Activated naive CD4-positive, alpha-beta T cell treated with anti-CD3 and anti-CD28 coated beads for 36 hours (primary cell): Measurements from ENCODE around the gene PARP14. TPM values are rescaled to one million over a fixed set of nuclear protein-coding genes. Genes with fewer than 3 reads are reported as not detected.

Source experiments
- CTCF ChIA-PET: fragments of 350-600 bp; sonication (Branson Sonifier 250); formaldehyde crosslinking; loops from one replicate; lab custom pipeline; 2021; ENCODE audit warnings: antibody characterized with exemption; lab: Charles Lee
- DNase-seq: peaks from one replicate; pipeline ENCODE4 v3.0.0-alpha.2; 2020
- H3K27ac Mint-ChIP-seq: one replicate; pipeline ENCODE4 v1.8.0; 2021; ENCODE audit warnings: mild to moderate bottlenecking, mixed read lengths
- H3K27me3 Mint-ChIP-seq: one replicate; pipeline ENCODE4 v1.8.0; 2021; ENCODE audit warnings: low read depth, mixed read lengths
- H3K36me3 Mint-ChIP-seq: one replicate; pipeline ENCODE4 v1.8.0; 2021; ENCODE audit warnings: low read depth, mixed read lengths
- H3K4me1 Mint-ChIP-seq: one replicate; pipeline ENCODE4 v1.8.0; 2021; ENCODE audit warnings: low read depth, mixed read lengths
- H3K4me3 Mint-ChIP-seq: one replicate; pipeline ENCODE4 v1.8.0; 2021; ENCODE audit warnings: mild to moderate bottlenecking, moderate library complexity, mixed read lengths
- H3K9me3 Mint-ChIP-seq: one replicate; pipeline ENCODE4 v1.8.0; 2021; ENCODE audit warnings: mixed read lengths
- intact Hi-C: fragments of 100-400 bp; cut with micrococcal nuclease; formaldehyde crosslinking; loops from one replicate; pipeline ENCODE4 v1.15.1; 2023
- total RNA-seq, 2 experiments: library from RNA; stranded (reverse); gene quantifications; one replicate each; pipeline ENCODE4 v1.2.3, GENCODE V29; 2021

The PARP14 gene
- total RNA-seq, 2 experiments from 2014 or later, result 35.4 to 38.9 TPM

DNA sequence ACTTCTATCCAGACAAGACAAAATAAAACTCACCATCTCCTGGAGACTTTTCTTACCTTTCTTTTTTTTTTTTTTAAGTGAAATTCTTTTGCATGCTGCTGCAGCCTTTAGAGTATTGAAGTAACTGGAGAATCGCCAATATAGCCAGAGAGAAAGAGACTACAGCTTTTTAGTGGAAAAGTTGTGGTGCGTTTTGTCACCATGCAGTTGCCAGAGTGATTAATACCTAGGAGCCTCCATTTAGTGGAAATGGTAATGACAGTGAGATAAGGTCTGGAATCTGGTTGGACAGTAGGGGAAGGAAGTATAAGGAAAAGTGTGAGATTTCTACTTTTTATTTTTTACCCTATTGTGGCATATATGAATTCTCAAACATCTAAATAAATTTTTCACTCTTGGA, 18.1 kb upstream of the PARP14 start:
- CTCF ChIA-PET, result no interaction called here
- peaks cover 9% of the 10 kb centered on the region for H3K9me3 Mint-ChIP-seq
- peaks cover 2% of the 10 kb centered on the region for H3K27me3 Mint-ChIP-seq
- DNase-seq, result no peak
- no peak overlapping the region for H3K4me3 Mint-ChIP-seq
- H3K36me3 Mint-ChIP-seq, result no peaks in the 10 kb centered on the region
- peaks cover 5% of the 10 kb centered on the region for H3K4me1 Mint-ChIP-seq
- intact Hi-C loops, result no loop called here
- no peak overlapping the region for H3K27ac Mint-ChIP-seq

GRCh38 chr3:122665226-122665786, 15.3 kb upstream of the PARP14 start:
- CTCF ChIA-PET, result interaction anchor here (0.8 kb wide), 1 partner anchor 262 kb away, joined by 3 read pairs; no protein-coding TSS in a partner anchor
- Mint-ChIP-seq H3K9me3 (peaks cover 12% of the 10 kb centered on the region), H3K27ac (no peak overlapping the region)

DNA sequence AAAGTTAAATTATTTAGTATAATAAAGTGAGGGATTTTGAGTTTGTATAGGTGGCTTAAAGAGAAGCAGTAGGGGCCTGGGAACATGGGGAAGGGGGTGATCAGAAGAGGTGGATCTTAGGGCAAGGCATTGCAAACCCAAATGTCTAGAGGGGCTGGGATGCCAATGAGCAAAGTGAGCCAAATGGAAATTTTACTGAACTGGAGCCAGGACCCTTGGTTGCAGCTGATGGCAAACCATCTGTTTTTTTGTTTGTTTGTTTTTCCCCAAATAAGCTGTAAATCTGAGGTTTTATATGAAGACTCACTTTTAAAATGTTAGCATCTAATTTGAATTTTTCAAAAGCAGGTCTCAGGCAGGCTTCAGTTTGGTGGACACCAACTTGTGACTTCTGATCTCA, 14.8 kb upstream of the PARP14 start:
- peaks cover 3% of the 10 kb centered on the region for H3K27me3 Mint-ChIP-seq
- no peak overlapping the region for H3K27ac Mint-ChIP-seq
- CTCF ChIA-PET, result interaction anchor here (0.8 kb wide), 1 partner anchor 263 kb away, joined by 3 read pairs; no protein-coding TSS in a partner anchor
- H3K9me3 Mint-ChIP-seq, result peaks cover 7% of the 10 kb centered on the region
- intact Hi-C loops, result no loop called here
- H3K4me3 Mint-ChIP-seq, result no peak overlapping the region
- H3K4me1 Mint-ChIP-seq, result peaks cover 20% of the 10 kb centered on the region
- no peaks in the 10 kb centered on the region for H3K36me3 Mint-ChIP-seq
- DNase-seq, result no peak

More at GRCh38 chr3:122665226-122665786, 15.3 kb upstream of the PARP14 start:
- Mint-ChIP-seq H3K27me3 (peaks cover 3% of the 10 kb centered on the region), H3K4me1 (peaks cover 20% of the 10 kb centered on the region), H3K36me3 (no peaks in the 10 kb centered on the region), H3K4me3 (no peak overlapping the region)
- DNase-seq, result no peak
- intact Hi-C loops, result no loop called here

DNA sequence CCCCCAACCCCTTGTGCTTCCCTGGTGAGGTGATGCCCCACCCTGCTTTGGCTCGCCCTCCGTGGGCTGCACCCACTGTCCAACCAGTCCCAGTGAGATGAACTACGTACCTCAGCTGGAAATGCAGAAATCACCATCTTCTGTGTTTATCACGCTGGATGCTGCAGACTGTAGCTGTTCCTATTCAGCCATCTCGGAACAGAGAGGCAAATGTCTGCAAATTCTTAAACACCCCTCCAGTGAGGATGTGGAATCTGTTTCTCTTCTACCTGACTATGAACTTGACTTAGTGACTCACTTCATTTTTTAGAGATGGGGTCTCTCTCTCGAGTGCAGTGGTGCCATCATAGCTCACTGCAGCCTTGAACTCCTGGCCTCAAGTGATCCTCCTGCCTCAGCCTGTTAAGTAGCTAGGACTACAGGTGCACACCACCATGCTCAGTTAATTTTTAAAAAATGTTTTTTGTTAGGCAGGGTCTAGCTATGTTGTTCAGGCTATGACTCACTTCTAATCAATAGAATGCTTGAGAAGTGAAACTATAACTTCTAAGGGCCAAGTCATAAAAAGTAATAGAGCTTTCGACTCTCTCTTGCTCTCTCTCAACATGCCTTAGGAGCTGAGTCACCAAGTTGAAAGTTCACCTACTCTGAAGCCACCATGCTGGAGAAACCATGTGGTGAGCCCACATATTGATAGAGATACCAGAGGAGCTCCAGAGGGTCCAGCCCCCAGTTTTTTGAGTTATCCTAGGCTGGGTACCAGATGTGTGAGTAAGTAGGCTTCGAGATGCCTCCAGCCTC, 11.5 kb upstream of the PARP14 start:
- peaks cover 3% of the 10 kb centered on the region for H3K9me3 Mint-ChIP-seq
- H3K27me3 Mint-ChIP-seq, result peaks cover 3% of the 10 kb centered on the region
- no peak overlapping the region for H3K4me3 Mint-ChIP-seq
- no peak overlapping the region for H3K27ac Mint-ChIP-seq
- H3K36me3 Mint-ChIP-seq, result no peaks in the 10 kb centered on the region
- DNase-seq, result peak; percentile 56
- intact Hi-C loops, result loop anchor here (1.0 kb wide), 3 partner anchors 23 to 93 kb away; no protein-coding TSS in a partner anchor
- peaks cover 15% of the 10 kb centered on the region for H3K4me1 Mint-ChIP-seq
- CTCF ChIA-PET, result interaction anchor here (0.6 to 2.3 kb wide), 7 partner anchors 11 to 226 kb away, joined by 3 to 17 read pairs (median 3); partner anchors contain the start of gene PARP14

DNA sequence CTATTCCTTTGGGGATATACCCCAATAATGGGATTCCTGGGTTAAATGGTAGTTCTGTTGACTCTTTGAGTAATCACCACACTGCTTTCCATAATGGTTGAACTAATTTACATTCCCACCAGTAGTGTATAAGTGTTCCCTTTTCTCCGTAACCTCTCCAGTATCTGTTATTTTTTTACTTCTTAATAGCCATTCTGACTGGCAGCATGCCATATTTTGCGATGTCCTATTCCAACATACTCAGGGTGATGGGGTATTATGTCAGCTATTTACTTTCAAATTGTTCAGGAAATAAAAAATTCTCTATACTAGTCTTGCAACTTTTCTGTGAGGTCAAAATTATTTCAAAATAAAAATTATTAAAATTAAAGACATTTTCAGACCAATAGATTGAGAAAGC, 9.1 kb upstream of the PARP14 start:
- intact Hi-C loops, result loop anchor here (10.0 kb wide), 1 partner anchor 367 kb away; no protein-coding TSS in a partner anchor
- Mint-ChIP-seq H3K27ac (no peak overlapping the region), H3K4me1 (peaks cover 16% of the 10 kb centered on the region), H3K9me3 (peaks cover 3% of the 10 kb centered on the region), H3K36me3 (no peaks in the 10 kb centered on the region), H3K4me3 (no peak overlapping the region), H3K27me3 (peaks cover 3% of the 10 kb centered on the region)
- no peak for DNase-seq
- CTCF ChIA-PET, result no interaction called here

GRCh38 chr3:122674339-122674738, 6.3 kb upstream of the PARP14 start:
- Mint-ChIP-seq H3K9me3 (no peaks in the 10 kb centered on the region), H3K36me3 (no peaks in the 10 kb centered on the region), H3K27ac (no peak overlapping the region), H3K4me1 (peaks cover 20% of the 10 kb centered on the region), H3K4me3 (no peak overlapping the region), H3K27me3 (no peaks in the 10 kb centered on the region)
- CTCF ChIA-PET, result interaction anchor here (1.2 kb wide), 2 partner anchors 42 to 283 kb away, joined by 3 read pairs; no protein-coding TSS in a partner anchor
- no peak for DNase-seq
- intact Hi-C loops, result loop anchor here (10.0 kb wide), 1 partner anchor 370 kb away; no protein-coding TSS in a partner anchor

DNA sequence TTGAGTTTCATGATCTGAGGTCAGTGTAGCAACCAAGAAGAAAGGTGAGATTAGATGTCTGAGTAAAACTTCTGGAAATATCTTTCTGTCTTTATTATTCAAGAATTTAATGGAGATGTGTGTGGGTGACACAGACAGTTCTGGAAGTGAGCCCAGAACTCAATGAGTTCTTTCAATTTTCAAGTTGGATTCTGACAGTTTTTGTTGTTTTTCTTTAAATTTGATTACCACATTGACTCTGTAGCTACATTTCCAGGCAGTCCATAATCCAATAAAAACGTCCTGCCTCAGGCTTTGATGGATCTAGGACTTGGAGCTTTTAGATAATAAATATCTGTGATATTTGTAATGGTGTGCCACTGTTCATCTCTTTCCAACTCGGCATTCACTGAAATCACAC, 3.9 kb upstream of the PARP14 start:
- intact Hi-C loops, result loop anchor here (10.0 kb wide), 1 partner anchor 372 kb away; no protein-coding TSS in a partner anchor
- Mint-ChIP-seq H3K27ac (no peak overlapping the region), H3K9me3 (no peaks in the 10 kb centered on the region), H3K4me3 (no peak overlapping the region), H3K27me3 (no peaks in the 10 kb centered on the region), H3K36me3 (peaks cover 4% of the 10 kb centered on the region), H3K4me1 (peaks cover 29% of the 10 kb centered on the region)
- no peak for DNase-seq
- CTCF ChIA-PET, result interaction anchor here (6.4 kb wide), 1 partner anchor 117 kb away, joined by 165 read pairs; no protein-coding TSS in a partner anchor

- intact Hi-C loops, result loop anchor here (10.0 kb wide), 1 partner anchor 372 kb away; no protein-coding TSS in a partner anchor
- H3K4me3 Mint-ChIP-seq, result no peak overlapping the region
- CTCF ChIA-PET, result interaction anchor here (1.9 to 6.4 kb wide), 2 partner anchors 13 to 117 kb away, joined by 5 to 165 read pairs; no protein-coding TSS in a partner anchor
- no peak overlapping the region for H3K27ac Mint-ChIP-seq
- H3K9me3 Mint-ChIP-seq, result no peaks in the 10 kb centered on the region
- H3K4me1 Mint-ChIP-seq, result peaks cover 33% of the 10 kb centered on the region
- DNase-seq, result no peak
- peaks cover 4% of the 10 kb centered on the region for H3K36me3 Mint-ChIP-seq
- no peaks in the 10 kb centered on the region for H3K27me3 Mint-ChIP-seq
These were observed 3.4 kb upstream of the PARP14 start for GRCh38 chr3:122677216-122677615.

GRCh38 chr3:122678506-122678905, 2.1 kb upstream of the PARP14 start:
- Mint-ChIP-seq H3K27ac (no peak overlapping the region), H3K4me3 (no peak overlapping the region)

DNA sequence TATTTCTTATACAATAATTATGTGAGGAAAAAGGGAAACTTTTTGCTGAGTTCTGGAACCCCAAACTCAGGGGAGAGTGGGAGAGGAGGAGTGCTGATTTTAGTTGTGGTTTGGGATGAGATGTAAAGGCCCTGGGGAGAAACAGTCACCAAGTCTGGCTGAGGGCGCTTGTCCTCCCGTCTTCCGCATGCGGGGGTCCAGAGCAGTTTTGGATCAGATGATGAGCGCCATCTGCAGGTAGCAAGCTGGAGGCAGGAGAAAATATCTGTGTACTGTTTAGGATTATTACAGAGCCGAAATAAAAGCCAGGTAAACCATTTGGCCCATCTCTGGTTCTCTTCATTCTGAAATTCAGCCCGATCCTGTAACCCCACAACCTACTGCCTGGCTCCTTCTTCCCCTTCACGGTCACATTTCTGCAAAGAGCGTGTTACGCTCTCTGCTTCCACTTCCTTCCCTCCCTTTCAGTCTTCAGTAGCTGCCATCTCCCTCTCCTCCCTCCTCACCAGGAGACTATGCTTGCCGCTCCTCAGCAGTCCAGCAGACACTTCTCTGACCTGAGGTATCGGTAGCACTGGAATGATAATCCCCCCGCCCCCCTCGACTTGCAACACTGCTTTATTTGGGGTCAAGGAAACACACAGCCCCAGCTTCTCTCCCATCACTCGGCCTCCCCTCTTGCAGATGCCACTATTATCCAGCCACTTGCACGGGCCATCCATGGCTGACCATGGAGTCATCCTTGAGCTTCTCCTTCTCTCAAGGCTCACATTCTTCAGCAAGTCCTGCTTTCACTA, 1.4 kb upstream of the PARP14 start:
- H3K27me3 Mint-ChIP-seq, result no peaks in the 10 kb centered on the region
- no peaks in the 10 kb centered on the region for H3K9me3 Mint-ChIP-seq
- peaks cover 47% of the 10 kb centered on the region for H3K4me1 Mint-ChIP-seq
- peak; percentile 91 for DNase-seq
- peaks cover 6% of the 10 kb centered on the region for H3K36me3 Mint-ChIP-seq
- H3K4me3 Mint-ChIP-seq, result peak overlapping the region; percentile 83
- CTCF ChIA-PET, result interaction anchor here (0.7 to 6.4 kb wide), 40 partner anchors 10 to 297 kb away, joined by 3 to 165 read pairs (median 4); partner anchors contain the start of genes DTX3L, MIX23, PARP9 and WDR5B
- H3K27ac Mint-ChIP-seq, result peak overlapping the region; percentile 96
- intact Hi-C loops, result loop anchor here (1.0 to 10.0 kb wide), 9 partner anchors 69 to 1132 kb away; partner anchors contain the start of gene WDR5B

More at GRCh38 chr3:122678506-122678905, 2.1 kb upstream of the PARP14 start:
- CTCF ChIA-PET, result interaction anchor here (0.7 to 6.4 kb wide), 30 partner anchors 9 to 285 kb away, joined by 3 to 165 read pairs (median 5); partner anchors contain the start of genes DTX3L and PARP9
- Mint-ChIP-seq H3K4me1 (peaks cover 46% of the 10 kb centered on the region), H3K27me3 (no peaks in the 10 kb centered on the region), H3K9me3 (no peaks in the 10 kb centered on the region), H3K36me3 (peaks cover 6% of the 10 kb centered on the region)
- DNase-seq, result no peak
- intact Hi-C loops, result loop anchor here (2.0 to 10.0 kb wide), 3 partner anchors 374 to 1132 kb away; no protein-coding TSS in a partner anchor

- peaks cover 46% of the 10 kb centered on the region for H3K4me1 Mint-ChIP-seq
- CTCF ChIA-PET, result interaction anchor here (0.7 to 6.4 kb wide), 28 partner anchors 11 to 297 kb away, joined by 3 to 165 read pairs (median 6); partner anchors contain the start of genes DTX3L, MIX23, PARP9 and WDR5B
- DNase-seq, result peak; percentile 19
These were observed 661 bp upstream of the PARP14 start for GRCh38 chr3:122679882-122680474.

More at GRCh38 chr3:122679882-122680474, 661 bp upstream of the PARP14 start:
- Mint-ChIP-seq H3K27ac (peak overlapping the region; percentile 96), H3K36me3 (peaks cover 8% of the 10 kb centered on the region), H3K27me3 (no peaks in the 10 kb centered on the region), H3K4me3 (peak overlapping the region; percentile 83), H3K9me3 (no peaks in the 10 kb centered on the region)
- intact Hi-C loops, result loop anchor here (1.0 to 10.0 kb wide), 13 partner anchors 70 to 1133 kb away; partner anchors contain the start of genes FAM162A, KPNA1, SEMA5B and SLC49A4
